B cell (primary cell): ENCODE data around the gene WDR5B. TPM values are rescaled to one million over a fixed set of nuclear protein-coding genes. Genes with fewer than 3 reads are reported as not detected.
"Not testable (repeated sequence)": the region's sequence is repeated elsewhere in the genome, so short reads cannot be mapped to it uniquely, and the experiment has no call there.

Experiments
- ATAC-seq: fragments of 200-7000 bp; cut with Tn5 transposase; one replicate; pipeline ENCODE4 v1.10.0; 2021; ENCODE audit warnings: low read depth, mild to moderate bottlenecking, moderate number of reproducible peaks, moderate library complexity
- CTCF ChIA-PET: fragments of 350-600 bp; sonication (Branson Sonifier 250); formaldehyde crosslinking; loops from one replicate; lab custom pipeline; 2021; ENCODE audit warnings: antibody characterized with exemption, inconsistent platforms; lab: Charles Lee
- POLR2A ChIA-PET: fragments of 350-600 bp; sonication (Branson Sonifier 250); formaldehyde crosslinking; loops from one replicate; lab custom pipeline; 2021; ENCODE audit warnings: antibody characterized with exemption; lab: Charles Lee
- DNase-seq: peaks from one replicate; pipeline ENCODE4 v3.0.0; 2013
- H2AFZ ChIP-seq: 2 replicates; pipeline ENCODE4 v1.6.1; 2012; ENCODE audit warnings: mild to moderate bottlenecking, low read depth, low read length; ENCODE audit not compliant: insufficient read depth, poor library complexity, severe bottlenecking
- H3K27ac ChIP-seq, 2 donors: 1 replicate in 1 of 2; 2 replicates in 1 of 2; pipeline ENCODE4 v1.5.1; 2012 to 2013; ENCODE audit warnings: low read length in 2 of 2, mild to moderate bottlenecking in 2 of 2, moderate library complexity in 1 of 2
- H3K27me3 ChIP-seq, 4 experiments: fragments of 200-600 bp in 1 of 4; sonication (generic) in 1 of 4; replicated peaks in 1 of 4; 1 replicate in 2 of 4; 2 replicates in 2 of 4; pipeline versions ENCODE4 v1.6.1 to v1.7.0; 2013 to 2016; ENCODE audit warnings: low read length in 3 of 4, mild to moderate bottlenecking in 2 of 4, mixed read lengths in 1 of 4, moderate library complexity in 1 of 4; ENCODE audit not compliant: insufficient read depth in 4 of 4, control insufficient read depth in 3 of 4; ENCODE audit errors: control extremely low read depth in 1 of 4
- H3K36me3 ChIP-seq, 2 experiments: replicated peaks in 1 of 2; 1 replicate in 1 of 2; 2 replicates in 1 of 2; pipeline versions ENCODE4 v1.6.1 to v1.7.1; 2013; ENCODE audit warnings: low read length in 1 of 2; ENCODE audit not compliant: insufficient read depth in 2 of 2, control insufficient read depth in 1 of 2; ENCODE audit errors: control extremely low read depth in 1 of 2, extremely low read depth in 1 of 2
- H3K4me1 ChIP-seq, 2 donors: fragments of 200-600 bp in 1 of 2; sonication (generic) in 1 of 2; 1 replicate in 1 of 2; 2 replicates in 1 of 2; pipeline versions ENCODE4 v1.5.1 to v1.6.1; 2013 to 2017; ENCODE audit warnings: low read length in 2 of 2; ENCODE audit not compliant: control insufficient read depth in 2 of 2, insufficient read depth in 2 of 2
- H3K4me2 ChIP-seq: replicated peaks from 2 replicates; pipeline ENCODE3; 2012; ENCODE audit warnings: mild to moderate bottlenecking, low read depth, low read length; ENCODE audit not compliant: poor library complexity, severe bottlenecking
- H3K4me3 ChIP-seq, 5 experiments: fragments of 200-600 bp in 1 of 5; sonication (generic) in 1 of 5; 1 replicate in 3 of 5; 2 replicates in 2 of 5; pipeline versions ENCODE4 v1.5.1 to v1.7.0; 2011 to 2016; ENCODE audit warnings: low read length in 4 of 5, mild to moderate bottlenecking in 4 of 5, low read depth in 2 of 5, control low read depth in 1 of 5, moderate library complexity in 1 of 5; ENCODE audit not compliant: insufficient read depth in 1 of 5; ENCODE audit errors: control extremely low read depth in 1 of 5, extremely low read depth in 1 of 5
- H3K79me2 ChIP-seq: fragments of 200-600 bp; sonication (generic); one replicate; pipeline ENCODE4 v1.6.0; 2016; ENCODE audit warnings: low read length; ENCODE audit not compliant: control insufficient read depth, insufficient read depth
- H3K9ac ChIP-seq: fragments of 200-600 bp; sonication (generic); 2 replicates; pipeline ENCODE4 v1.6.1; 2017; ENCODE audit warnings: mild to moderate bottlenecking, low read length, moderate library complexity
- H3K9me3 ChIP-seq, 3 donors: one replicate each; pipeline versions ENCODE4 v1.6.1 to v1.7.1; 2013; ENCODE audit warnings: low read length in 2 of 3; ENCODE audit not compliant: control insufficient read depth in 2 of 3, insufficient read depth in 1 of 3; ENCODE audit errors: control extremely low read depth in 1 of 3
- H4K20me1 ChIP-seq: 2 replicates; pipeline ENCODE4 v1.6.0; 2012; ENCODE audit warnings: mild to moderate bottlenecking, low read length; ENCODE audit not compliant: insufficient read depth, control insufficient read depth, poor library complexity, severe bottlenecking
- H3K27ac Mint-ChIP-seq: one replicate; pipeline ENCODE4 v1.8.0; 2021; ENCODE audit warnings: mixed read lengths
- H3K27me3 Mint-ChIP-seq: one replicate; pipeline ENCODE4 v1.8.0; 2021; ENCODE audit warnings: mixed read lengths
- H3K4me1 Mint-ChIP-seq: one replicate; pipeline ENCODE4 v1.8.0; 2021; ENCODE audit warnings: mixed read lengths
- H3K4me3 Mint-ChIP-seq: one replicate; pipeline ENCODE4 v1.8.0; 2021; ENCODE audit warnings: mixed read lengths
- H3K9me3 Mint-ChIP-seq: one replicate; pipeline ENCODE4 v1.8.0; 2022; ENCODE audit warnings: mixed read lengths; ENCODE audit not compliant: insufficient read depth
- EZH2 ChIP-seq: IDR thresholded peaks from 2 replicates; pipeline ENCODE4 v1.6.1; 2012; ENCODE audit warnings: borderline replicate concordance, low read depth, mild to moderate bottlenecking, moderate library complexity, low read length; ENCODE audit not compliant: insufficient read depth, poor library complexity, severe bottlenecking
- WGBS: methylation state at CpG from one replicate; pipeline ENCODE4 v1.1.5; 2013; ENCODE audit warnings: missing lambda C conversion rate; ENCODE audit not compliant: insufficient coverage; 5-methylcytosine and 5-hydroxymethylcytosine counted together
- intact Hi-C: fragments of 100-400 bp; cut with micrococcal nuclease; formaldehyde crosslinking; loops from one replicate; pipeline ENCODE4 v1.10.0; 2022
- polyA plus RNA-seq: library from polyadenylated mRNA; depleted of rRNA; stranded (reverse); fragments of >200 nt; gene quantifications from 2 replicates; pipeline ENCODE4 v1.2.3, GENCODE V29; 2012
- total RNA-seq, 2 donors: library from RNA; stranded (reverse); fragments of 120-200 nt in 1 of 2; gene quantifications; 1 replicate in 1 of 2; 2 replicates in 1 of 2; pipeline versions ENCODE4 v1.2.3 to v1.2.4, GENCODE V29; 2013 to 2022

Gene WDR5B
- total and polyA plus RNA-seq, 2 donors (not counting 1 experiment from before 2014, with no cell fraction given) = 3.5 to 11.6 TPM

- H3K27me3 Mint-ChIP-seq, H3K27me3 ChIP-seq, H3K4me3 Mint-ChIP-seq, POLR2A ChIA-PET, H3K4me2 ChIP-seq, H3K9me3 Mint-ChIP-seq, H4K20me1 ChIP-seq, H2AFZ ChIP-seq, H3K4me1 ChIP-seq, H3K9ac ChIP-seq, H3K27ac ChIP-seq, H3K27ac Mint-ChIP-seq, H3K79me2 ChIP-seq, H3K4me3 ChIP-seq, ATAC-seq, intact Hi-C loops, DNase-seq: not testable (repeated sequence)
- 100% methylated on average over 6 of the region's 11 CpGs for WGBS
- CTCF ChIA-PET = interaction anchor here (2.0 kb wide), 1 partner anchor 51 kb away, joined by 7 read pairs; no protein-coding TSS in a partner anchor
- peaks cover 5 to 40% of the 10 kb centered on the region in 2 experiments for H3K36me3 ChIP-seq
- H3K4me1 Mint-ChIP-seq = peaks cover 12% of the 10 kb centered on the region
- H3K9me3 ChIP-seq = peaks cover 0 to 14% (median 5%) of the 10 kb centered on the region in 3 donors
Measured at GRCh38 chr3:122443762-122444490, 28.1 kb upstream of the WDR5B start.

- H3K9ac ChIP-seq = no peak overlapping the region
- H3K9me3 Mint-ChIP-seq = no peaks in the 10 kb centered on the region
- ChIA-PET CTCF (no interaction called here), POLR2A (interaction anchor here (0.9 kb wide), 1 partner anchor 10 kb away, joined by 3 read pairs; no protein-coding TSS in a partner anchor)
- ATAC-seq = no peak
- H3K9me3 ChIP-seq = peaks cover 0 to 12% (median 5%) of the 10 kb centered on the region in 3 donors
- peaks cover 10% of the 10 kb centered on the region for H3K4me1 Mint-ChIP-seq
- intact Hi-C loops = no loop called here
- H3K27ac ChIP-seq = no peak overlapping the region
- H3K4me1 ChIP-seq = no peaks in the 10 kb centered on the region
- DNase-seq = no peak
- no peaks in the 10 kb centered on the region for H3K27me3 Mint-ChIP-seq
- H3K4me2 ChIP-seq = no peak overlapping the region
- H2AFZ ChIP-seq = no peak overlapping the region
- no peaks in the 10 kb centered on the region for H3K27me3 ChIP-seq
- TF ChIP-seq EZH2 = no peak
- H3K36me3 ChIP-seq = peaks cover 4 to 40% of the 10 kb centered on the region in 2 experiments
- WGBS = 83% methylated on average over 7 of the region's 10 CpGs
- H4K20me1 ChIP-seq = no peaks in the 10 kb centered on the region
- H3K79me2 ChIP-seq = peaks cover 9% of the 10 kb centered on the region
- no peak overlapping the region for H3K4me3 Mint-ChIP-seq
- no peak overlapping the region for H3K4me3 ChIP-seq
- H3K27ac Mint-ChIP-seq = no peak overlapping the region
Measured at GRCh38 chr3:122443090-122443489, 27.2 kb upstream of the WDR5B start.
